ENCODE measurements around the gene PVALB.

Gene PVALB

GRCh38 chr22:36811094-36811800 lies 5.6 kb downstream of the PVALB start:
- DNase-seq (ENCODE audit: low spot score): no peak

- no peak for DNase-seq (ENCODE audit: low spot score)
These were observed 7.5 kb downstream of the PVALB start for GRCh38 chr22:36809351-36809750.

- no peak for DNase-seq (ENCODE audit: low spot score)
These were observed 8.0 kb downstream of the PVALB start for GRCh38 chr22:36808721-36809344.

- DNase-seq (ENCODE audit: low spot score): no peak
These were observed 9.2 kb downstream of the PVALB start for GRCh38 chr22:36807627-36808026.

GRCh38 chr22:36806835-36807234 lies 10.0 kb downstream of the PVALB start:
- DNase-seq (ENCODE audit: low spot score): no peak

GRCh38 chr22:36803358-36803757 lies 13.5 kb downstream of the PVALB start:
- DNase-seq (ENCODE audit: low spot score): no peak

- no peak for DNase-seq (ENCODE audit: low spot score)
These were observed 18.2 kb downstream of the PVALB start for GRCh38 chr22:36798674-36799066.

- DNase-seq (ENCODE audit: low spot score): no peak
These were observed 18.7 kb downstream of the PVALB start for GRCh38 chr22:36797911-36798673.

- no peak for DNase-seq (ENCODE audit: low spot score)
These were observed 19.5 kb downstream of the PVALB start for GRCh38 chr22:36797374-36797773.

- DNase-seq (ENCODE audit: low spot score): no peak
These were observed 20.2 kb downstream of the PVALB start for GRCh38 chr22:36796552-36797175.

GRCh38 chr22:36795633-36796032 lies 21.2 kb downstream of the PVALB start:
- DNase-seq (ENCODE audit: low spot score): no peak

GRCh38 chr22:36790648-36791047 lies 26.2 kb downstream of the PVALB start:
- no peak for DNase-seq (ENCODE audit: low spot score)

GRCh38 chr22:36787204-36787988 lies 29.4 kb downstream of the PVALB start:
- no peak for DNase-seq (ENCODE audit: low spot score)

- DNase-seq (ENCODE audit: low spot score): no peak
These were observed 33.1 kb downstream of the PVALB start for GRCh38 chr22:36783743-36784142.

GRCh38 chr22:36781656-36782627 lies 34.9 kb downstream of the PVALB start:
- DNase-seq (ENCODE audit: low spot score): peak; percentile 88

GRCh38 chr22:36778020-36778419 lies 38.8 kb downstream of the PVALB start:
- no peak for DNase-seq (ENCODE audit: low spot score)

- no peak for DNase-seq (ENCODE audit: low spot score)
These were observed 40.1 kb downstream of the PVALB start for GRCh38 chr22:36776722-36777121.

GRCh38 chr22:36775964-36776669 lies 40.7 kb downstream of the PVALB start, which contains the start of gene IFT27:
Gene IFT27, minus strand, starts transcription at chr22:36776119. Its CDS starts 412 bp downstream, at chr22:36775707.
- DNase-seq (ENCODE audit: low spot score): peak; percentile 95

- DNase-seq (ENCODE audit: low spot score): no peak
These were observed 41.3 kb downstream of the PVALB start for GRCh38 chr22:36775586-36775963.

- DNase-seq (ENCODE audit: low spot score): no peak
These were observed 42.9 kb downstream of the PVALB start for GRCh38 chr22:36773935-36774334.
